HG03565 (cell line): ENCODE results near the gene RERG.

ENCODE experiments used
- ATAC-seq: cut with Tn5 transposase; IDR thresholded peaks from one replicate; pipeline ENCODE4 v1.9.1; 2021; ENCODE audit warnings: mild to moderate bottlenecking, moderate library complexity; ENCODE audit not compliant: unreplicated experiment

RERG gene

DNA sequence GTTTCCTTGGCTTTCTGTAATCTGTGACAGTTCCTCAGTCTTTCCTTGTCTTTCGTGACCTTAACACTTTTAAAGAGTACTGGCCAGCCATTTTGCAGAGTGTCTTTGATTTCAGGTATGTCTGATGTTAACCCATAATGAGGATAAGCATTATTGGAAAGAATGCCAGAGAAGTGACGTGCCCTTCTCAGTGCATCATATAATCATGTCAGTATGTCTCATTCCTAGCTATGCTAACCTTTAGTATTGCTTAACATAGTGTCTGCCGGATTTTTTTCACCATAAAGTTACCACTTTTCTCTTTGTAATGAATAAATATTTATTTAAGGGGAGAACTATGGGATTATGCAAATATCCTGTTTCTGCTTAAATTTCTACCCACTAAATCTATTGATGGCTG lies 28.5 kb downstream of the RERG start:
- no peak for ATAC-seq

DNA sequence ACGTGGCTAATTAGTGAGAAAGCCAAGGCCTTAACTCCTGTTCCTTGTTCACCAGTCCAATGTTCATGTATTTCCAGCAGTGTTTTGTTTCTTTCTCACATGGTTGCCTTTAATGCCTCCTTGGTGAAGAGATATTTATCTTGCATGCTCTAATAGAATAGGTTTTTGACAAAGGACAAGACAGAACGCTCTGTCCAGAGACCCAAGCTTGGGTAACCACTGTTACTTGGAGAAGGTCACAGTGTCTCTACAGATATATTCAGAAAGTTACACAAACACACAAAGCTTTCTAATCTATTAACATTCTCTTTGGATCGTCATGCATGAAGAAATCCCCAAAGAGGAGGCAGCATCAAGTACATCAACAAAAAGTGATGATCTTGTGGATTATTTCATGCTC lies 33.1 kb downstream of the RERG start:
- ATAC-seq = no peak

DNA sequence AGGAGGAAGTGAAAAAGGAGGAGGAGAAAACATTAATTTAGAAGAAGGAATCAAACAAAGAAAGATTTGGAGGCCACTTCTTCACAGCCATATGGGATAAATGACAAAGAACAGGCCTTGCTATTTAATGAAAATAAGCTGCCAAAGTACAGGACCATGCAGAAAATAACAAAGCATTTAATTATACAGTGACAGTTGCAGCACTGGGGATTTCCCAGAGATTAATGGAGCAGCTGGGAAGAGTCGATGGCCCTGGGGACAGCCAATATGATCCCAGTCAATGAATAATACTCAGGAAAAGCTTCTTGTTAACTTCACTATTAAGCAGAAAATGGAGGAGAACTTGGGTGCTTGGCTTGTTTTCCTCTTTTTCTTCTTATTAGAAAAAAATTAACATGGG lies 34.6 kb downstream of the RERG start:
- no peak for ATAC-seq

DNA sequence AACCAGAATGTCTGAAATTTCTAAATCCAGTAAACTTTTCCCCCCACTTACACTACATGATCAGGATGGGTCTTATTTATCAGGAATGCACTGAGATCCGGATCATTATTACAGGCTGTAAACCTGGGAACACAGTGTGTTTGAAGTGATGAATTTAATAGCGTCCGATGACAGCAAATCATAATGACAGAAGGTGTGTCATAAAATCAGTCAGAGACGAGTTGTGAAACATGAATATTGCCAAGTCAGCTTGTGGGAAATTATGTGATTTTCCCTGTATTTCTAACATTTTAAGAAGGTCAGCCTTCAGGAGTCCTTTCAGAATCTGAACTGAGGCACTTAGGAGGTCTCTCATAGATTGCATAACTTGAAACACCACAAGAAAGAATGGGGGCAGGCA lies 36.7 kb downstream of the RERG start:
- no peak for ATAC-seq

DNA sequence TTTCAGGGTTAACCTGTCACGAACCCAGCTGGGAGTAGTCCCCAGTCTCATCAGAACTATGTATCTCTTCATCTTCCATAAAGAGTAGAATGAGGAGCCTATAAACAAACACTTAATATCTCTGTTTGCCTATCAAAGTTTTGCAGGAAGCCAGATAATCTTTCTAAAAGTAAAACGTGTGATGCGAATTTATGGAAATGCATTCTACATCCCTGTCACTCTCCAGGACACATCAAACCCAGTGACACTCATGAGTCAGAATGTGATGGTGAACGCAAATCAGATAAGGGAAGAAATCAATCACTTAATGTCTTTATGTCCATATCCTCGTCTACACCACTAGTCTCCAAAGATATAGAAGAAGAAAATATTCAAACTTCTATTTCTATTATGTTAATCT lies 37.4 kb downstream of the RERG start:
- ATAC-seq = no peak

DNA sequence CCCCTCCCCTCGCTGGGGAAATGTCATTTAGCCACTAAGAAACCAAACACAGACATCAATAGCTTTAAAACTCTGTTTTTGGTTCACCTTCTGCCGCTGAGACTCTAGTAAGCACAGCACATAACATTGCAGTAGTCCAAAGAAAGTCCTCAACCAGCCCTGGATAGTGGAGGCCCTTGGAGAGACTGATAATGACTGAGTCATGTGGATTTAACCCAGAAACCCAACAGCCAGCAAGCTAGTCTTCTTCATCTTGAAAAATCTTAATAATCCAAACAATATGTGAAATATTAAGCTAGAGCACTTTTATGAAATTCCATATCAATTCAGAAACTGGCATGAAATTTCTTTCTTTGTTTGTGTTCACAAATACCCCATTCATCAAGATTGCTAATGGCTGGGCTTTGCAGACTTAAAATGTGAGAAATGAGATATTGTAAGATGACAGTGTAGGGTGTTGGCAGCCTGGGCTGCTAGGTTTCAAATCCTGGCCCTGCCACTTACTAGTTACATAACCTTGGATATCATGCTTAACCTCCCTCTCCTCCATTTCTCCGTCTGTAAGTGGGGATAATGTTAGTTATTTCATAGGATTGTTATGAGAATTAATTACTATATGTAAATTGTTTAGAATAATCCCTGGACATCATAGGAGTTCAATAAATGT lies 40.1 kb downstream of the RERG start:
- ATAC-seq = no peak

DNA sequence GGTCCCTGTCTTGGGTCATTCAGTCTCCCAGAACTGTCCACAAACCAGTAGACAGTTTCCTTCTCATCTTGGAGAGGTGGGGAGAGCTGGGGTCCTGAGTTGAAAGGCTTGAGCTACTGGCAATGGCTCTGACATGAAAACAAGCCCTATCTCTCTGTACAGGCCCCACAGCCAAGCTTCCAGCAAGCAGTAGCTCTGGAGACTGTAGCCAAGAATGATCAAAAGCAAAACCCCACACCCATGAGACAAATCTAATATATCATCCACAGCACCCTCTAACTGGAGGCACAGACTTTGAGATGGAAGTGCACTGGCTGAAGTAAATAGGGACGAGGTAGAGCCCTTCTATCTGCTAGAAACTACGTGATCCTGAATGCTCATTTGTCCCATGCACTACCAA lies 40.9 kb downstream of the RERG start:
- no peak for ATAC-seq

DNA sequence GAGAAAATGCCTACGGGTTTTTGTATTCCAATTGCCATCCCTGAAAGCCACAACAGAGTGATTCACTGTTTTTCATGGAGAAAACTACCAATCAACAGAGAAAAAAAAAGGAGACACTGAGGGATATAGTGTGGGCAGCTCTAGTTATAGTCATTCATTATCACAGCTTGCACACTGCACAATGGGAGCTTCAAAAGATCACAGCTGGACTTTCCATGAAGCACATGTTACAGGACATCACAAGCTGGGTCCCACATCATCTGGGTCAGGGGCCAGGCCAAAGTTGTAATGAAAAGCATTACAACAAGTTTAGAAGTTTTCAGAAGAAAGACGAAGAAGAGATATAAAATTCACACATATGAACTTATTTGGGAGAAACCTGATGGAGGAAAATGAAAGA lies 41.5 kb downstream of the RERG start:
- no peak for ATAC-seq

DNA sequence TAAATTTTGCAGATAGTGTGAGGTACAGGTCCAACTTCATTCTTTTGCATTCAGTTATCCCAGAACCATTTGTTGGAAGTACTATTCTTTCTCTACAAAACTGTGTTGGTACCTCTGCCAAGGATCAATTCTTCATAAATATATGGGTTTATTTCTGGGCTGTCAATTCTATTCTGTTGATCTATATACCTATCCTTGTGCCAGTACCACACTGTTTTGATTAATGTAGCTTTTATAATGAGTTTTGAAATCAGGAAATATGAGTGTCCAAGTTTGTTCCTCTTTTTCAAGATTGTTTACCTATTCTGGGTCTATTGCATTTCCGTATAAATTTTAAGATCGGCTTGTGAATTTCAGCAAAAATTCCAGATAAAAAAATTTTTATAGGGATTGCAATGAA lies 48.1 kb downstream of the RERG start:
- no peak for ATAC-seq

DNA sequence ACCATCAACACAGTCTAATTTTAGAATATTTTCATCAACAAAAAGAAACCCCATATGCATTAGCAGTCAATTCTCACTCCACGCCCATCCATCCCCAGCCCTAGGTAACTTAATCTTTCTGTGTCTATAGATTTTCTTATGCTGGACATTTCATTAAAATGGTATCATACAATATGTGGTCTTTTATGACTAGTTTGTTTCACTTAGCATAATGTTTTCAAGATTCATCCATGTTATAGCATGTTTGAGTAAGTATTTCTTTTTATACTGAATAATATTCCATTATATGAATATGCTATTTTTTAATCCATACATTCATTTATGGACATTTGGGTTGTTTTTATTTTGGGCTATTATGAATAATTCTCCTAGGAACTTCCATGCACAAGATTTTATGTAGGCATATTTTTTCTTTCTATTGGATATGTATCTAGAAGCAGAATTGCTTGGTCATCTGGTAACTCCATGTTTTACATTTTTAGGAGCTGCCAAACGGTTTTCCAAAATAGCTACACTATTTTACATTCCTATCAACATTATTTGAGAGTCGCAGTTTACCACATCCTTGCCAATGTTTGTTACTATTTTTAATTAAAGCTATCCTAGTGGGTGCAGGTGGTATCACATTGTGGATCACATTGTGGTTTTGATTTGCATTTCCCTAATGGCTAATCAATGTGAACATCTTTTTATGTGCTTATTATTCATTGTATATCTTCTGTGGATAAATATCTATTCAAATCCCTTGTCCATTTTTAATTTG lies 49.0 kb downstream of the RERG start:
- ATAC-seq = no peak

DNA sequence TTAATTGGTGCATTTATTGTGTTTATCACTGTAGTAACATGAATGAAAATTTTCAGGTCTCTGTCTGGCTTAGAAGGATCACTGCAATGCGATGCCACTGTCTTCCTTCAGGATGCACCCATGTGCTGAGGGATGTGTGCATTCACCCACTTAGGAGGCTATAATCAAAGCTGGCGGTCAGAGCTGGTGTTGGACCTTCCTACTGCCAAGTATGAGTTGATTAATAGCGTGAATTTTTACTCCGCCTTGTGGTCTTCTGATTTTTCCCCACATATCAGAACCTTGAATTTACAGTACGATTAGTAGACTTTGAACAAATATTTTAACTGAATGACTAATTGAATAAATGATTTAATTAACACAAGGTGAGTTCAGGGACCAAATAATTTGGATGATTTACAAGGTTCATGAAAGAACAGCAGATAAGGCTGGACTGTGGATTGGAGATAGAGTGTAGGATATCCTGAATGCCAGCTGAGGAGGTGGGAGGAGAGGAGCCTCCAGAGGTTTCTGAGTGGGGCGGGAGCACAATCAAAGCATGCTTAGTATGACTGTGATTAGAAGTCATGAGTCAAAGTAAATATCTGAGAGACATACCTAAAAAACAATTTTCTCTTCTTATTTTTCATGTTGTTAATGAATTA lies 50.1 kb downstream of the RERG start:
- ATAC-seq = no peak

DNA sequence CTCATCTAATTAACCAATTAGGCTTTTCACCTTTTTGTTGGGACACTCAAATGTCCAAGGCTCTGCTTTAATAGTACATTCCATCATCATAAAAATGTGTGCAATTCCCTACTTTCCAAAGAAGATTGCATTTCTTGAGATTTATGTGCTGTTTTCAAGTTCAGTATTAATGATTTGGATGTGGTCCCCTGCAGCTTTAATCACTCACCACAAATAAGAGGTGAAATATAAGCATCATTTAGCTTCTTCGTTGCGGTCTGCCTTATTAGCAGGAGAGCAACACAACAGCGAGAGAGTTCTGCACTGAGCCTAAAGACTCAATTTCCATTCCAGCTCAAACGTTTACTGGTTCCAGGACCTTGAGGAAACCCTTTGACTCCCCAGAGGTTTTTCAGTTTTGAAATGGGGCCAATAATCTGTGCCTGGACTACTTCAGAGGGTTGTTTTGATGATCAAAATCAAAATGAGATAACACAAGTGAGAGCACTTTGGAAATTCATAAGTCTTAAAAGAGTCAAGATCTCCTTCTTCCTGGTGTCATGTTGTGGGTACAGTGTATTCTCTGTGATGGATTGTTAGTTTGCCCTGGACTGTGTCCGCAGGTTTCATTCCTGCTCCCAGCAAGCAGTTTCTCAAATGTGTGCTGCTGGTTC lies 53.1 kb downstream of the RERG start:
- no peak for ATAC-seq

DNA sequence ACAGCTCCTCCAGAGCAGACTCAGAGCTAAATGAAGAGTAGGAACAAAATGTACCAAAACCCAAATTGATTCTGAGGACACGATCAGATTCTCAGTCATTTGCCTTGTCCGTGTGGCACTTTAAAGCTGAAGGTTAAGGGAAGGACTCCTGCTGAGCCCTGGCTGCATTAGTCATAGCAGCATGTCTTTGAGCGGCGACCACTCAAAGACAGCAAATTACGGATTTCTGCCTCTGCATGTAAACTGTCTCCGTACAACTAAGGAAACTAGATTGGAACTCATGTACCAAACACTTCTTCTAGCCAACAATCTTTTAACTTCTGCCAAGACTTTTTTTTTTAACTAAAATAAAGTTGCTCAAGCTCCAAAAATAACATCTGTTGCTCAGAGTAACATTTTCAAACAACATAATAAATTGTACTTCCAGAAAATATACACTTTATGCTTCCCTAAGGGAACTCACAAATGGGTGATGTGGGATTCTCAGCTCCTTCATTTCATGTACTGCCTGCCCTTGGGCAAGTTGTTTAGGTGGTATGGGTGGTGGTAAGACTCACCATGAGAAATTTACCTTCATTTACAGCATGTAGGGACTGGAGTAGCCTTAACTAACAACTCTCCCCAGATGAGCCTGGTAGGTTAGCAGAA lies 56.1 kb downstream of the RERG start:
- ATAC-seq = no peak

DNA sequence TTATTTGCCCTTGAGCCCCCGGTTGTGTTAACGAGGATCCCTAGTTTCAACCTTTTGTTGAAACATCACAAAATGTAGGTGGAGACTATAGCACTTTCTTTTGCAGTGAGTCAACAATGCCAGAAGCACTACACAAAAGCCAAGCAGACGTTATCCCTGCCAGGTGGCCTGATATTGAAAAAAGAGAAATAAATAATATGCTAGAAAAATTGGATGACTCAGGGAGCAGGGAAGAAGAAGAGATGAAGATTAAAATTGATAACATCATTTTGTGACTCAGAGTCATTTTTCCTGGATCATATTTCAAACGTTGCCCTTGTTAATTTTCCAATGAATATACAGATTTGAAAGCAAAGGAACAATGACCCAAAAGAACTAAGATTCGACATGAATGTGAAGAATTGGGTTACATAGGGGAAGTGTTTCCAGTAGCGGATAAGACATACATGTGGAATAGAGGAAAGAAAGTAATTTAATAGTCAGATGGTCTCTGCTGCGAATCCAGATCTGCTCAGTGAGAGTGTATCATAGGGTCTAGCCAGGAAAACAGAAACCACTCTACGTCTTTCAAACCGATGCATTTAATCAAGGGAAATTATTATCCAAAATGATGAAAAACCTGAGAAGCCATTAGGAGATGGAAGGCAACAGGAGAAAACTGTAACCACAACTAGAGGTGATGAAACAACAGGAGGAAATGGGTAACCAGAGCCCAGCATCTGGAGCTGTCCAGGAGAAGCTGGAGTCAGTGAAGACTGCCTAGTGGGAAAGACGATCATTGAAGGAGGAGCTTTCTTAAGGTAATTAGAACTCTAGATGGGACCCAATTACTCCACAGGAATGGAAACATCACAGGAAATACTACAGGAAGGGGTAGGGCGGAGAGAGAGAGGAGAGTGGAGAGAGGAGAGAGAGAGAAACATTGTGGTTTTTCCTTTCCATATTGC lies 57.9 kb downstream of the RERG start:
- ATAC-seq = no peak

DNA sequence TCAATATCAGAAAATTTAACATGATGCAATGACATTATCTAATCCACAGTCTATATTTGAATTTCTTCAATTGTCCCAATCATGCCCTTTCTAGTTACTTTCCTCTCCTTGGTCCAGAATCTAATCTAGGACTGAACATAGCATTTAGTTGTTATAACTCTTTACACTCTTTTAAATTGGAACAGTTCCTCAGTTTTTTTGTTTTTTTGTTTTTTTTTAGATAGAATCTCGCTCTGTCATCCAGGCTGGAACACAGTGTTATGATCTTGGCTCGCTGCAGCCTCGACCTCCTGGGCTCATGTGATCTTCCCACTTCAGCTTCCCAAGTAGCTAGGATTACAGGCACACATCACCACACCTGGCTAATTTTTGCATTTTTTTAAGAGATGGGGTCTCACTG lies 63.1 kb downstream of the RERG start:
- ATAC-seq = no peak

DNA sequence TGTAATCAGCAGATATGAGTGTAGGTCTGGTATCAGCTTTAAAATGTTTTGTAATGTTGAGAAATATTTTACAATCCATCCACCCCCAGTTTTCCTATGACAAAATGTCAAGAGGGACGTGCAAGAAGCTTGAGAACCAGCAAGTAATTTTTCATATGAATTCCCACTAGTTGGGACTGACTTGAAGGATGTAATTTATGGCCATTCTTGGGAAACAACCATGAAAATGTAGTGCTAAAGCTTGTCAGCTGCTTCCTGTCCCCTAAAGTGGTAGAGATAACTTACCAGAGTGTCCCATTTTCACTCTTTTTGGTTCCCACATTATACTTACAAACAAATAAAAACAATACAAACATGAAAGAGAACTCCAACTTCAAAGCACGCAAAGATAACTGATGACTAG lies 63.9 kb downstream of the RERG start:
- no peak for ATAC-seq

DNA sequence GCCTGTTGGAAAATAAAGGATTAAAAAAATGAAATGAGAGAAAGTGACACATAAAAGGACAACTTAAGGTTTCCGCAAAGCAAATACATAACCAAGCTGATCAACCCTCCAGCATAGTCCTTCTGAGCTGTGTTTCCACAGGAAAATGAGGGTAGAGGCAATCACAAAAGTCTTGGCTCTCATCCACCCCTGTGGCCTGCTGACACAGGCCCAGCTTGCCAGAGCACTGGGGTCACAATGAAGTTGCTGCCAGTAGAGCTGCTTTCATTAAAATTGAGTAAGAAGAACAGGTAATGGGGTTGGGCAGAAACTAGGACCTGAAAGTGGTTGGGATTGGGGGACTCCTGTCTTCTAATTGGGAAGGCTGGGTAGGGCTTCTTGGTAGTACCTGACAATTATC lies 65.9 kb downstream of the RERG start:
- no peak for ATAC-seq

DNA sequence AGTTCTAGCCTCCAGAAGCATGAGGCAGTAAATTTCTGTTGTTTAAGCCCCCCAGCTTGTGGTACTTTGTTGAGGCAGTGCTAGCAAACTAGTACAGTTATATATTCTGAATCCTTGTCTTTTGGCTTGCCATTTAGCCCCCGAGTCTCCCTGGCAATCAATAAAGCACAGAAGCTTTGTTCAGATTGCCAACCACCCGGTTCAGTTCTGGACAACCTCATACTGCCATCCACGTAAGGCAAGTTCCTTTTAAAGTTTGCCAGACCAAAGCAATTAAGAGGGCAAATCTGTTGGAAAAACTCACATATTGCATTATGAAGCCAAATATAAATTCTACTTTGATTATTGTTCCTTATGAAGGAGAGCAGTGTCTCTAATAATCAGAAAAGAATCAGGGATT lies 67.1 kb downstream of the RERG start:
- no peak for ATAC-seq

DNA sequence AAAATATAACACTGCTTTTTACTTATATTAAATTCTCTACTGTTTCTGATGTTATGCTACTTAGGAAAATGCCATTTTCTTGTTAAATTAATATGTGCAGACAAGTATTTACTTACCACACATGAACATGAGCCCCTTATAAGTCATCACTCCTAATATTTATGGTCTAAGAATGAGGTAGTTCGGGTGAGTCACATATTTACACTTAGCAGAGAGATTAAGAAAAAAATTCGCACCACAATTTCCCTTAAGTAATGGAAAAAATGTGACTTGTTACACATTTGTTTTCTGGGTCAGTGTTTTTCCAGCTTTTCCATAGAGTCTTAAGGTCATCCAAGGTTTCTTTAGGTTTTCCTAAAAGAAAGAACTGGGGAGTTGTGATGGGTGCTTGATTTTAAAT lies 68.3 kb downstream of the RERG start:
- no peak for ATAC-seq

DNA sequence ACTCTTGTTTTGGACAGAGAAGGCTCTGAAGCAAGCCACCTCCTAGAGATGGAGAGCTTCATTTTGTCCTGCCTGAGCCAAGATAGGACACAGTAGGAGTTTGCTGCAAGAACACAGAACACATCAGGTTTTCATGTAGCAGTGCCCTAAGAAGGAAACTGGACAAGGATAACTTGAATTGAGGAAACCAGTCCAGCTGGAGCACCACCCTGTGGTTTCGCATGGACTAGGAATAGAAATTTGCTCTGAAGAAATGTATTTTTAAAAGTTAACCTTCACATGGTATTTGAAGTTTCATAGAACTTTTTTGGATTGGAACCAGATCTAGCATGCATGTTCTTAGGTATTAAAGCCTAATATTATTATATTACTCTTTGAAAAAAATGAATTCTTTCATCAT lies 68.8 kb downstream of the RERG start:
- ATAC-seq = no peak
